Adrenal gland (tissue), 12 donors: ENCODE measurements around the gene GRM4. TPM values are rescaled to one million over a fixed set of nuclear protein-coding genes. Genes with fewer than 3 reads are reported as not detected.

Source experiments
- DNase-seq, 7 donors: peaks; one replicate each; pipeline ENCODE4 v3.0.0-alpha.2; 2019 to 2020
- H3K27ac ChIP-seq, 5 donors: fragments of 200-600 bp; sonication (generic) in 4 of 5; 1 replicate in 3 of 5; 2 replicates in 2 of 5; pipeline versions ENCODE4 v1.5.1 to v1.8.0; 2016 to 2020; ENCODE audit warnings: mild to moderate bottlenecking in 1 of 5
- H3K27me3 ChIP-seq: fragments of 200-600 bp; 2 replicates; pipeline ENCODE4 v1.8.0; 2021
- H3K36me3 ChIP-seq, 2 donors: fragments of 200-600 bp; replicated peaks in 1 of 2; 1 replicate in 1 of 2; 2 replicates in 1 of 2; pipeline versions ENCODE4 v1.5.1 to v1.8.0; 2018 to 2022
- H3K4me1 ChIP-seq, 2 donors: fragments of 200-600 bp; replicated peaks in 1 of 2; 1 replicate in 1 of 2; 2 replicates in 1 of 2; pipeline versions ENCODE4 v1.5.1 to v1.8.0; 2018 to 2021
- H3K4me3 ChIP-seq, 4 donors: fragments of 200-600 bp; sonication (generic) in 3 of 4; one replicate each; pipeline ENCODE4 v1.5.1; 2016 to 2018
- H3K9me3 ChIP-seq, 3 donors: fragments of 200-600 bp; sonication (generic) in 1 of 3; replicated peaks in 1 of 3; 1 replicate in 2 of 3; 2 replicates in 1 of 3; pipeline versions ENCODE4 v1.5.1 to v1.8.0; 2016 to 2021
- POLR2A ChIP-seq, 2 donors: fragments of 450-650 bp; IDR thresholded peaks; one replicate each; pipeline ENCODE4 v1.6.1; 2017; ENCODE audit warnings: antibody characterized with exemption in 2 of 2, mild to moderate bottlenecking in 2 of 2, moderate library complexity in 1 of 2
- WGBS, 4 donors: extraction: QIAGEN DNeasy Blood & Tissue Kit in 2 of 4; methylation state at CpG; one replicate each; pipeline versions ENCODE4 v1.1.5 to v1.1.7; 2013 to 2017; 5-methylcytosine and 5-hydroxymethylcytosine counted together
- intact Hi-C, 2 donors: fragments of 100-400 bp; cut with DNase I; formaldehyde crosslinking; loops; one replicate each; pipeline versions ENCODE4 v1.14.1 to v1.15.0; 2022 to 2023
- polyA plus RNA-seq, 3 donors: library from polyadenylated mRNA; stranded (reverse); fragments of 200-250 nt in 2 of 3; fragments of 350-450 nt in 1 of 3; fragmentation: Illumina TruSeq in 1 of 3; extraction: RNeasy Lipid Tissue Mini Kit (QIAGEN cat#74804) in 1 of 3; gene quantifications; one replicate each; pipeline ENCODE4 v1.2.3, GENCODE V29; 2013 to 2014
- total RNA-seq, 9 donors: library from RNA; depleted of rRNA in 4 of 9; stranded (reverse); fragments of >200 nt in 4 of 9; fragments of 120-200 nt in 1 of 9; fragmentation: NEBNext Ultra II Directional in 1 of 9; extraction: Animal tissue kit (Norgen Biotek cat#: 25700) in 1 of 9; gene quantifications; one replicate each; pipeline versions ENCODE4 v1.1.0 to v1.2.4, GENCODE V29; 2013 to 2023
- TF ChIP-seq, protein P1 (sequence below), 6 experiments: fragments of 450-650 bp in 4 of 6; fragments of 200-600 bp in 2 of 6; sonication (generic) in 1 of 6; IDR thresholded peaks; 1 replicate in 5 of 6; 2 replicates in 1 of 6; pipeline versions ENCODE4 v1.5.1 to v1.8.0; 2016 to 2021; ENCODE audit warnings: antibody characterized with exemption in 6 of 6, mild to moderate bottlenecking in 2 of 6, moderate library complexity in 1 of 6
- donor health status: healthy with polysubstance abuse.
- donor health status: Bipolar disorder and iron deficiency.
- donor health status: DM: yes; HTN: yes; CAD: no.
- donor health status: DM: no; HTN: no; CAD: no.
- donor health status: DM: no; HTN: no; CAD: no.
- donor health status: DM: yes; HTN: yes; CAD: no.

The GRM4 gene
- total and polyA plus RNA-seq, 12 donors, result 0.06 TPM; not detected in 11

DNA sequence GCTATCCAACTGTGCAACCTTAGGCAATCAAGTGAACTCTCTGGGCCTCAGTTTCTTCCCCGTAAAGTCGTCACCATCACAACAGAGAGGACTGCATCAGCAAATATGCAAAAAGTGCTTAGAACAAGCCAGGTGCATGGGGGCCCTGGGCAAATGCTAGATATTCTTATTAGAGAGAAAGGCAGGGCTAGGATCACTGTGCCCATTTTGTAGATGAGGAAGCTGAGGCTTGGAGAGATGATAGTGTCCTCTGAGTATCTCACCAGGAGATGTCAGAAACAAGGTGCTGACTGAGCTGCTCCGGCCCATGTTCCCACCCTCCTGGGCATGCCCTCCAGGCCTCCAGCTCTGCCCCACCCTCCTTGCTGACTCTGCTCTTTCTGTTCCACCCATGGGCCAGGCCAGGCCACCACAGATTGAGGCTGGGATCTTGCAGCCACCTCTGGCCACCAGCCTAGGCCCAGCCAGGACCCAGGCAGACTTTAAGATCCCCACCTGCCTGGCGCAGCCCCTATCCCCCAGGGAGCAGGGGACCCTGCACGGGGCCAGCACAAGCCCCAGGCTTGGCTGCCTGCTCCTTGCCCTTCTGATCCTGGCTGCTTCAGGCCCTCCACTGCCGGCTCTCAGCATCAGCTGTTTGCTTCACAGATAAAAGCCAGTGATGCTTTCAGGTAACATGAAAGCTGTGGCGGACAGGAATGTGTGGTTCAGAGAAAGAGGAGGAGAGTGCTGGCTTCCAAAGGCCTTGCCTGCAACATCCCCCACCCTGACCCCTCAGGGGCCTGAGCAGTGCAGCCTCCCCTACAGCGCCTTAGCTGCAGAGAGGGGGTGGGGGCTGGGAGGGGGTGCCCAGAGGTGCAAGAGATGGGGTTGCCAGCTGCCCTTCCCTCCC lies 47.6 kb downstream of the GRM4 start:
- no peak for TF ChIP-seq POLR2A (IDR thresholded peaks at IDR 0.05)
- TF ChIP-seq, protein P1, sequence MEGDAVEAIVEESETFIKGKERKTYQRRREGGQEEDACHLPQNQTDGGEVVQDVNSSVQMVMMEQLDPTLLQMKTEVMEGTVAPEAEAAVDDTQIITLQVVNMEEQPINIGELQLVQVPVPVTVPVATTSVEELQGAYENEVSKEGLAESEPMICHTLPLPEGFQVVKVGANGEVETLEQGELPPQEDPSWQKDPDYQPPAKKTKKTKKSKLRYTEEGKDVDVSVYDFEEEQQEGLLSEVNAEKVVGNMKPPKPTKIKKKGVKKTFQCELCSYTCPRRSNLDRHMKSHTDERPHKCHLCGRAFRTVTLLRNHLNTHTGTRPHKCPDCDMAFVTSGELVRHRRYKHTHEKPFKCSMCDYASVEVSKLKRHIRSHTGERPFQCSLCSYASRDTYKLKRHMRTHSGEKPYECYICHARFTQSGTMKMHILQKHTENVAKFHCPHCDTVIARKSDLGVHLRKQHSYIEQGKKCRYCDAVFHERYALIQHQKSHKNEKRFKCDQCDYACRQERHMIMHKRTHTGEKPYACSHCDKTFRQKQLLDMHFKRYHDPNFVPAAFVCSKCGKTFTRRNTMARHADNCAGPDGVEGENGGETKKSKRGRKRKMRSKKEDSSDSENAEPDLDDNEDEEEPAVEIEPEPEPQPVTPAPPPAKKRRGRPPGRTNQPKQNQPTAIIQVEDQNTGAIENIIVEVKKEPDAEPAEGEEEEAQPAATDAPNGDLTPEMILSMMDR (IDR thresholded peaks at IDR 0.05), result no peak
- Histone ChIP-seq H3K36me3 (no peaks in the 10 kb centered on the region), H3K4me1 (no peaks in the 10 kb centered on the region), H3K27me3 (no peaks in the 10 kb centered on the region), H3K27ac (no peak overlapping the region), H3K9me3 (no peaks in the 10 kb centered on the region), H3K4me3 (no peak overlapping the region)
- 71 to 82% (median 76%) methylated on average over 4 to 8 of the region's 8 CpGs for WGBS, 4 donors
- no peak for DNase-seq
- intact Hi-C loops, result no loop called here

DNA sequence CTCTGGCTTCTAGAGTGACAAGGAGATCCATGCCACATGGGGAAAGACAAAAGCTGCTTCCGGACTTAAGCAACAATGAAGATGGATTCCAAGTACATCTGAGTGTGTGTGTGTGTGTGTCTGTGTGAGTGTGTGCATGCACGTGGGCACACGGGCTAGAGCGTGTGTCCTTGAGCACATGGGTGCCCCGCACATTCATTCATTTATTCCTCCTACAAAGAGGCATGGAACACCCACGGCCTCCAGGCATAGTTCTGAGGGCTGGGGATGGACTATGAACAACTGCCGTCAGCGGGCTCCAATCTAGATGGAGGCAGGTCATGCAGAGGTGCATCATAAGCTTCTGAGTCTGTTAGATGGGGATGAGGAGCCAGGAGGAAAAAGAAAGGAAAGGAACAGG lies 49.1 kb downstream of the GRM4 start:
- H3K4me1 ChIP-seq, result no peaks in the 10 kb centered on the region
- no peaks in the 10 kb centered on the region for H3K9me3 ChIP-seq
- intact Hi-C loops, result no loop called here
- no peak overlapping the region for H3K4me3 ChIP-seq
- WGBS, 4 donors, result 54 to 63% (median 58%) methylated on average over 8 of the region's 8 CpGs
- no peaks in the 10 kb centered on the region for H3K36me3 ChIP-seq
- H3K27me3 ChIP-seq, result no peaks in the 10 kb centered on the region
- no peak for TF ChIP-seq POLR2A (IDR thresholded peaks at IDR 0.05)
- TF ChIP-seq, protein P1 (IDR thresholded peaks at IDR 0.05), result no peak
- H3K27ac ChIP-seq, result no peak overlapping the region
- no peak for DNase-seq

DNA sequence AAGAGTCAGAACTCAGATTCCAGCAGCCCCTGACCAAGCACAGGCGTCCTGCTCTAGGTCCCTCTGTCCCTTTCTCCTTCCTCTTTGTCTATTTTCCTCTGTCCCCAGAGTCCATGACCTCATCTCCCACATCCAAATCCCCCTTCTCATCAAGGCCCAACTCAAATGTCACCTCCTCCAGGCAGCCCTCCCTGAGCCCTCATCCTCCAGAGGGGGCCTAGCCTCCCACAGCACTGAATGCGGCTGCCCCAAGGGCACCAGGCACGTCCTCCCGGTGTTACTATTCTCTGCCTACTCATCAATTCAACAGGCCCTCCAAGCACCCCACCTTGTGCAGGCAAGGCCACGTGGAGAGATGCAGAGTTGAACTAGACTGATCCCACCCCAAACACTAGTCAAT lies 49.7 kb downstream of the GRM4 start:
- intact Hi-C loops, result no loop called here
- WGBS, 4 donors, result 39 to 53% (median 40%) methylated on average over 5 of the region's 5 CpGs

DNA sequence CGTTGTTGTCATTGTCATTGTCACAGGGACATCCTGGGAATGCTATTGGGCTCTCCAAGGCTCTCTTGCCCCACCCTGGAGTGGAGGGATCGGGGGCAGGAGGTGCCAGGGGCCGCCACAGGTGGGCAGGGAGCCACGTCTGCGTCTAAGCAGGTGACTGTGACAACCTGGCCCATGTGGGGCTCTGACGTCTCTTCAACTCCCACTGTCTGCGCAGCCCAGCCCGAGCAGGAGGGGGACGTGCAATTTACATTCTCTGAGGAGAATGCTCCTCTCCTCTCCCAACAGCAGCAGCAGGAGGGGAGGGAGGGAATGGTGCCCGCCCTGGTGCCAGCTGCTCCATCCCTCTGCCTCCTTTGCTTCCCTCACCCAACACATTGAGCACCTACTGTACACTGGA lies 50.1 kb downstream of the GRM4 start:
- DNase-seq, result no peak
- no peak for TF ChIP-seq POLR2A (IDR thresholded peaks at IDR 0.05)
- TF ChIP-seq, protein P1 (IDR thresholded peaks at IDR 0.05), result no peak
- H3K4me1 ChIP-seq, result no peaks in the 10 kb centered on the region
- H3K9me3 ChIP-seq, result no peaks in the 10 kb centered on the region
- no peak overlapping the region for H3K4me3 ChIP-seq
- H3K27me3 ChIP-seq, result no peaks in the 10 kb centered on the region
- H3K36me3 ChIP-seq, result no peaks in the 10 kb centered on the region
- WGBS, 4 donors, result 49 to 73% (median 54%) methylated on average over 10 of the region's 10 CpGs
- H3K27ac ChIP-seq, result no peak overlapping the region
- intact Hi-C loops, result no loop called here

More for the DNA sequence above, 49.7 kb downstream of the GRM4 start:
- H3K27me3 ChIP-seq, result no peaks in the 10 kb centered on the region
- DNase-seq, result no peak
- H3K9me3 ChIP-seq, result no peaks in the 10 kb centered on the region
- no peak overlapping the region for H3K4me3 ChIP-seq
- H3K4me1 ChIP-seq, result no peaks in the 10 kb centered on the region
- H3K27ac ChIP-seq, result no peak overlapping the region
- H3K36me3 ChIP-seq, result no peaks in the 10 kb centered on the region
- TF ChIP-seq POLR2A (IDR thresholded peaks at IDR 0.05), result no peak
- TF ChIP-seq, protein P1 (IDR thresholded peaks at IDR 0.05), result no peak
